ENCODE measurements around the gene GAMT.

The GAMT gene

GRCh38 chr19:1383312-1384084 lies 17.8 kb downstream of the GAMT start, which contains the start of gene NDUFS7:
Gene NDUFS7, plus strand, starts transcription at chr19:1383907. Its CDS starts 20 bp downstream, at chr19:1383927.
- DNase-seq = peak; percentile 91

- no peak for DNase-seq
Observed at GRCh38 chr19:1383017-1383311, 18.4 kb downstream of the GAMT start.

- no peak for DNase-seq
Observed at GRCh38 chr19:1382250-1382649, 19.1 kb downstream of the GAMT start.

- no peak for DNase-seq
Observed at GRCh38 chr19:1379961-1380489, 21.3 kb downstream of the GAMT start.

GRCh38 chr19:1379126-1379905 lies 22.0 kb downstream of the GAMT start:
- DNase-seq = no peak

GRCh38 chr19:1377965-1378785 lies 23.2 kb downstream of the GAMT start:
- DNase-seq = no peak

- DNase-seq = no peak
Observed at GRCh38 chr19:1377176-1377964, 24.0 kb downstream of the GAMT start.

GRCh38 chr19:1376415-1376805 lies 24.9 kb downstream of the GAMT start:
- no peak for DNase-seq

GRCh38 chr19:1374250-1374577 lies 27.1 kb downstream of the GAMT start:
- DNase-seq = no peak

GRCh38 chr19:1373534-1374249 lies 27.6 kb downstream of the GAMT start:
- no peak for DNase-seq

GRCh38 chr19:1373042-1373533 lies 28.3 kb downstream of the GAMT start:
- DNase-seq = no peak

GRCh38 chr19:1370579-1371361 lies 30.6 kb downstream of the GAMT start:
- DNase-seq = no peak

- DNase-seq = no peak
Observed at GRCh38 chr19:1369214-1369805, 32.0 kb downstream of the GAMT start.

- no peak for DNase-seq
Observed at GRCh38 chr19:1366899-1367870, 34.2 kb downstream of the GAMT start.

- DNase-seq = no peak
Observed at GRCh38 chr19:1366296-1366695, 35.0 kb downstream of the GAMT start.

GRCh38 chr19:1365319-1366269 lies 35.7 kb downstream of the GAMT start:
- DNase-seq = no peak

- DNase-seq = no peak
Observed at GRCh38 chr19:1364070-1364704, 37.2 kb downstream of the GAMT start.

Measured in NCI-H345 (cell line).